ENCODE measurements around the gene MCC.

DNA sequence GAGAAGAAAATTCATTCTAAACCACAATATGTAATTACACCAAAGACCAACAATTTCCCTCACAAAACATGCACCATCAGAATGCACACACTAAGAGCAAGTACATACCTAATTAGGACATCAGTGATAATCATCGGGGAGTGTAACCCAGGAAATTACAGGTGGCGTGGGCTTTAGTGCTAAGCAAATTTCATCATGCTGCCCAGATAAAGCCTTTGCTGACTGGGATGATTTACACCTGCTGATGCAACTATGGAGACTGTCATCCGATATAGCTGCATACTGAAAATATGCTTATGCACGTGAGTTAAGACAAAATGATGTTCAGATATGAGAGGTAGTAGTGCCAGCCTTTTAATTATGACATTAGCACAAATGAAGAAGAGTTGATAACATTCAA is 388.4 kb downstream of the MCC start:
- TF ChIP-seq, protein P1, sequence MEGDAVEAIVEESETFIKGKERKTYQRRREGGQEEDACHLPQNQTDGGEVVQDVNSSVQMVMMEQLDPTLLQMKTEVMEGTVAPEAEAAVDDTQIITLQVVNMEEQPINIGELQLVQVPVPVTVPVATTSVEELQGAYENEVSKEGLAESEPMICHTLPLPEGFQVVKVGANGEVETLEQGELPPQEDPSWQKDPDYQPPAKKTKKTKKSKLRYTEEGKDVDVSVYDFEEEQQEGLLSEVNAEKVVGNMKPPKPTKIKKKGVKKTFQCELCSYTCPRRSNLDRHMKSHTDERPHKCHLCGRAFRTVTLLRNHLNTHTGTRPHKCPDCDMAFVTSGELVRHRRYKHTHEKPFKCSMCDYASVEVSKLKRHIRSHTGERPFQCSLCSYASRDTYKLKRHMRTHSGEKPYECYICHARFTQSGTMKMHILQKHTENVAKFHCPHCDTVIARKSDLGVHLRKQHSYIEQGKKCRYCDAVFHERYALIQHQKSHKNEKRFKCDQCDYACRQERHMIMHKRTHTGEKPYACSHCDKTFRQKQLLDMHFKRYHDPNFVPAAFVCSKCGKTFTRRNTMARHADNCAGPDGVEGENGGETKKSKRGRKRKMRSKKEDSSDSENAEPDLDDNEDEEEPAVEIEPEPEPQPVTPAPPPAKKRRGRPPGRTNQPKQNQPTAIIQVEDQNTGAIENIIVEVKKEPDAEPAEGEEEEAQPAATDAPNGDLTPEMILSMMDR (conservative IDR thresholded peaks at IDR 0.05; ENCODE audit: low read depth, low read length) = no peak
- no peak for TF ChIP-seq EZH2 (IDR thresholded peaks at IDR 0.05; ENCODE audit: borderline replicate concordance, low read depth, low read length, poor library complexity, severe bottlenecking)

All from A673 (cell line).